ENCODE measurements around the gene SFXN5.

DNA sequence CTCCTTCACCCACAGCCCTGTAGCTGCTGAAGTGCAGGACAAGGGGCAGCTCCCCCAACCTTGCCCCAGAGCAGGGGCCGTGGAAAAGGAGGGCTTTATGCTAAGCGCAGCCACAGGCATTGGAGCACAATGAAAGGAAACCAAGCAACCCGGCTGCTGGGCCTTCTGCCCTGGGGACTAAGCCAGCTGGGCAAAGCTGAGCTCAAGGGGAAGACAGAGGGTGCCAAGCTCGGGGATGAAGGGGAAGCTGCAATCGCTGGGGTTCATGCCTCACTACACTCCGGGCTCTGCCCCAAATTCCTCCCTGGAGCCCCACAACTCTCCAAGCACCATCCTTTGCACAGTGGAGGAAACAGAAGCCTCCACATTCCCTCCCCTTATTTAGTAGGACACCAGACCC, 12.4 kb downstream of the SFXN5 start:
- no peak for TF ChIP-seq POLR2A (IDR thresholded peaks at IDR 0.05)
- TF ChIP-seq, protein P1, sequence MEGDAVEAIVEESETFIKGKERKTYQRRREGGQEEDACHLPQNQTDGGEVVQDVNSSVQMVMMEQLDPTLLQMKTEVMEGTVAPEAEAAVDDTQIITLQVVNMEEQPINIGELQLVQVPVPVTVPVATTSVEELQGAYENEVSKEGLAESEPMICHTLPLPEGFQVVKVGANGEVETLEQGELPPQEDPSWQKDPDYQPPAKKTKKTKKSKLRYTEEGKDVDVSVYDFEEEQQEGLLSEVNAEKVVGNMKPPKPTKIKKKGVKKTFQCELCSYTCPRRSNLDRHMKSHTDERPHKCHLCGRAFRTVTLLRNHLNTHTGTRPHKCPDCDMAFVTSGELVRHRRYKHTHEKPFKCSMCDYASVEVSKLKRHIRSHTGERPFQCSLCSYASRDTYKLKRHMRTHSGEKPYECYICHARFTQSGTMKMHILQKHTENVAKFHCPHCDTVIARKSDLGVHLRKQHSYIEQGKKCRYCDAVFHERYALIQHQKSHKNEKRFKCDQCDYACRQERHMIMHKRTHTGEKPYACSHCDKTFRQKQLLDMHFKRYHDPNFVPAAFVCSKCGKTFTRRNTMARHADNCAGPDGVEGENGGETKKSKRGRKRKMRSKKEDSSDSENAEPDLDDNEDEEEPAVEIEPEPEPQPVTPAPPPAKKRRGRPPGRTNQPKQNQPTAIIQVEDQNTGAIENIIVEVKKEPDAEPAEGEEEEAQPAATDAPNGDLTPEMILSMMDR (IDR thresholded peaks at IDR 0.05) = no peak

Data from testis (tissue), 2 donors.